ENCODE results near the gene ATXN1. TPM values are rescaled to one million over a fixed set of nuclear protein-coding genes. Genes with fewer than 3 reads are reported as not detected.
"Not testable (repeated sequence)": the region's sequence is repeated elsewhere in the genome, so short reads cannot be mapped to it uniquely, and the experiment has no call there.

The ATXN1 gene
- polyA plus RNA-seq (ENCODE audit: insufficient read length), result 14.7 TPM

- no peak for DNase-seq (ENCODE audit: low read depth)
Observed at GRCh38 chr6:16760516-16761470, at the start of gene ATXN1. ATXN1 (minus strand) TSS chr6:16761460.

DNA sequence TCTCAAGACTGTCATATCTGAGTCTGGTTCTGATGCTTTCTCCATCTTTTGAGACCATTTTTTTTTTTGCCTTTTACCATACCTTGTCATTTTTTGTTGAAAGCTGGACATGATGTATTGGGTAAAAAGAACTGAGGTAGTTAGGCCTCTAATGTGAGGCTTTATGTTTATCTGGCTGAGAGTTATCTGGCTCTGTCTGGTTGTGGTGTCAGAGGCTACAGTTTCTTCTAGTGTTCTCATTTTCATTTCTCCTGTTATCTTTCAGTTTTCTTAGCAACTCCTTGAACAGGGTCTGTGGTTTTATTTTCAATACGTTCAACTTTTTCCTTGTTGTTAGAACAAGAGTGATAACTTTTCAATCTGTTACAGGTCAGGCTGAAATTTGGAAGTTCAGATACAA lies 49.2 kb upstream of the ATXN1 start:
- DNase-seq (ENCODE audit: low read depth), result no peak

GRCh38 chr6:16809753-16810358 lies 48.6 kb upstream of the ATXN1 start:
- DNase-seq (ENCODE audit: low read depth), result no peak

DNA sequence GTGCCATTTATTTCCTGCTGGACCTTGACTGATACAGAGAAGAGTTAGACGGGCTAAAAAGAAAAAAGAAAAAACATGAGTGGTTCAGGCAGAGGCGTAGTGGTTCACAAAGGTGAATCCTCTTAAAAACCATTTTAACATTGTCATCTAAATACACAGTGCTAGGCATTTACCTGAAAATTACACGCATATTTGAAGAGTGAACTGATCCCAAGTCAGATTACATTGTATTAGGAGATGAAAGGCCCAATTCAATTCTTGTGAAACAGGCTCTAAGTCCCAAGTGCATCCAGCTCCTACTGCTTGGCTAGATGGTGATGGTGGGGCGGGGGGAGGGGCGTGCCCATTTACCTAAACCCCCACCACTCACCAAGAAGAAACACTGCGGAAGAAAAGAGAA lies 46.7 kb upstream of the ATXN1 start:
- no peak for DNase-seq (ENCODE audit: low read depth)

DNA sequence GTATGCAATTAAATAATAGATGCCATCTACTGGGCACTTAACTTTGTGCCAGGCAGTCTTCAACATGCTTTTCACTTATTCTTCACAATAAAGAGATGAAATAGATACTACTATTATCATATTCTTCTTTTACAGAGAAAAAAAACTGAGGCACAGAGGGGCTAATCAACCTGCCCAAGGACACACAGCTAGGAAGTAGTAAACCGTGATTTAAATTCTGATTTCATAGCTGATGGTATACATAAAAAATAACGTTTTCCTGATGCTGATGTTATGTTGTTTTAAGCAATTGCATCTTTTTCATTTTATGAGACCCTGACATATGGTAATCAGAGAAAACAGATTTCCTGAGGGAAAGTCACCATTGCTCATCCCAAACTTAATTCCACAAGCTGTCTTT lies 45.1 kb upstream of the ATXN1 start:
- DNase-seq (ENCODE audit: low read depth), result no peak

DNA sequence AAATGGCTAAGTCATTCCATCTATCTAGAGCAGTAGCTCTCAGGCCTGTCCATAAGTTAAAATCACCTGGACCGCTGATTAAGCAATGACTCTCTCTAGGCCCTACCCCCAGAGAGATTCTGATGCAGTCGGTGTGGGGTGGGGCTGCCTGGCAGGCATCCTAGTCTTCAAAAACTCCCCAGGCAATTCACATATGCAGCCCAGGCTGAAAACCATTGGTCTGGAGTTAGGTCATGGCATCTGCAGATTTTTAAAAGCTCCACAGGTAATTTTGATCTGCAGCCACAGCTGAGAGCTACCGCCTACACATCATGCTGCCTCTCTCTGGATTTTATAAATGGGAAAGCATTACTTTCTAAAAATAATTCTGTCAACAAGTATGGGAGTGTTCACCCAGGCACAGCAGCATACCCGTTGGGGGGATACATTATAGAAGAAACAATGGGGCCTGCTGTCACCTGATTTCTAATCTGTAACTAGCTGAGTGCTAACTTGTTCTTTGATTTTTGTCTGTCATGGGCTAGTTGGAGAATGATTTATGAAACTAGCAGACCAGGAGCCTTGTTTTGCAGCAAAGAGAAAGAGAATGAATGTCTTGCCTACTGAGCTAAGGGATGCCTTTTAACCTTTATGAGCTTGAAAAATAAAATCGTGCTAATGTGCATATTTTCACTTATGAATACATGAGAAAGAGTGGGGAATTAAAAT lies 44.1 kb upstream of the ATXN1 start:
- DNase-seq (ENCODE audit: low read depth), result no peak

GRCh38 chr6:16804546-16805242 lies 43.4 kb upstream of the ATXN1 start:
- DNase-seq (ENCODE audit: low read depth), result no peak

DNA sequence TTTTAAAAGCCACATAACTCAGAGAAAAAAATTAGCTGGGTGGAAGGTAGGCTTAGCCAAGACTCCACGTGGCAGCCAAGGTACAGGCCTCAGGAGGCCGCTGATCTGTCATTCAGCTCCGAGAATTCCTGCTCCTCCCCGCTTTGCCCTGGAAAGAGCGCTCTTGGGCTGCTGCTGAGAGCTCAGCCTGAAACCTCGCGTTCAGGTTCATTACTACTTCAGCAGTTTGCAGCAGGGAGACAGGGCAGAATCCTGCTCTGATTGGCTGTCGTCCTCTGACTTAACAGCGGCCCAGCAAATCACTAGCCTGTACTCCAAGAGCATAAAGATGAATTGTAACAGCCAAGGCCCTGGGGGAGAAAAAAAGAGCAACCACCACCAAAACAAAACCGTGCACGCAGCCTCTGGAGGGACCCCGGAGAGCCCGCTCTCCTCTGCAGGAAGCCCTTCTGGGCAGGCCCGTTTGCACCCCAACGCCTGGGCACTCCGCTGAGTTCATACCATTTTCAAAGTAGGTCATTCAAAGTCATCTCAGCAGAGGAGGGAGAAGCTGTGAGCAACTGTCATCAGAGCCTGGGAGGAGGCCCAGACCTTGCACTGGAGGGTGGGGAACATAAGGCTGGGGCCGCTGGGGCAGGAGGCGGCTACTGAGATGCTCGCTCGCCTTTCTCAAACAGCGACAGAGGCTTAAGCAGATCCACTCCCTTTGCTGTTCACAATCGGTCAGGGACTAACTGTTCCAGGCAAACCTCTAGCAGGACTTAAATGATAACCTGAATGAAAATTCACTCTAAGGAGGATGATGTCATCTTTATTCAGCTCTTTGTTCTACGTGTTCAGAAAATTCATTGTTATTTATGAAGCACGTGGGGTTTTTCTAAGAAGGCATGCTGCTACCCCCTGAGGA lies 42.3 kb upstream of the ATXN1 start:
- peak; percentile 85 for DNase-seq (ENCODE audit: low read depth)

GRCh38 chr6:16802071-16802470 lies 40.8 kb upstream of the ATXN1 start:
- no peak for DNase-seq (ENCODE audit: low read depth)

DNA sequence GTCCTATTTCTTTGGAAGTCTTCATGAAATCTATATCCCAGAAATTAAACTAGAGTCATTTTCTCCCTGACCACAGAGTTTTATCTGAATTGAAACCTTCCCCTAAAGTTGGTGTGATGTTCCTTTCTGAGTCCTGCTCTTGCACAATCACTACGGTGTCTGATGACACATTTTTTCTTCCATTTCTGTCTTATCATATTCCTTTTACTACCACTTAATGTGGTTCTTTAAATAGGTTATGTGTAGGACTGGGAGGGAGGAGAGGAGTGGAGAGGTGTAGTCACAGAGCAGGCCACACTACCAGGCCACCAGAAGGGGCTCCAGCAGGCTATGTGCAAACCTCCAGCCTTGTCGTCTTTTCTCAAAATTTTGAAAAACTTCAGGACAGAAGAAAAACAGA lies 39.7 kb upstream of the ATXN1 start:
- no peak for DNase-seq (ENCODE audit: low read depth)

GRCh38 chr6:16800341-16800740 lies 39.1 kb upstream of the ATXN1 start:
- DNase-seq (ENCODE audit: low read depth), result no peak

DNA sequence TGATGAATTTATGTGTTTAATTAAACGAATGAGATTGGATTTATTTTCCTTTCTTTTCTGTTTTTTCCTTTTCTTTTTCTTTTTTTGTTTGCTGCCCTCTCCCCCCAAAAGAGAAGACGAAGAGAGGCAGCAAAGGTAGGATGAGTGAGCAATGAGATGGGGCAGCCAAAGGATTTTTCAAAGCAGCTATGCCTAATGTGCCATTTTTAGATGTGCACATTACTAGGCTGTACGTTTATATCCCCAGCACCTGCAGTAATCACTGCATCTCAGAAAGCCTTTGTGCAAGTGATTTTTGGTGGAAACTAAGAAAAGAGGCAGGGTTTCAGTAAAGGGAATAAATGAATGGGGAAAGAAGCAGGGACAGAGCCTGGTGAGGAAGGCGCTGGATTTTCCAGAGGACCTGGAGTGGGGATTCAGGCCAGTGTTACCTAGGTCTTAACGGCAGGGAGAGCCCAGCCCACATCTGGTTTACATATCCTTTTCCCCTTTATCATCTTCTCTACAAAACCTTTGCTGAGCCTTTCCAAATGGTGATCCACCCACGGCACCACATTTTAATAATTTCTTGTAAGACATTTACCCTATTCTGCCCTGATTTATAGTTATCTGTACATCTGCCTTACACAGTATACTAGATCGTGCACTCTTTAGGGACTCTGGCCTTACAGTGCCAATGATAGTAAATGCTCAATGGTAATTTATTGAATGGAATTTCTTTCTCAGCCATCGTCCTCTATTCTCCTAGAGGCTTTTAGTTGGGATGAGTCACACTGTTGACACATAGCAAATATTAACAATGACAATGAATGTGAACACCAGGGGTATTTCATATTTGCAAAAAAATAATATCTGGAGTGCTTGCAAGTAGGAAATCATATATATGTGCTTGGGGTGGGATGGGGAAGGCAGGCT lies 38.3 kb upstream of the ATXN1 start:
- no peak for DNase-seq (ENCODE audit: low read depth)

GRCh38 chr6:16793828-16794412 lies 32.7 kb upstream of the ATXN1 start:
- DNase-seq (ENCODE audit: low read depth), result no peak

DNA sequence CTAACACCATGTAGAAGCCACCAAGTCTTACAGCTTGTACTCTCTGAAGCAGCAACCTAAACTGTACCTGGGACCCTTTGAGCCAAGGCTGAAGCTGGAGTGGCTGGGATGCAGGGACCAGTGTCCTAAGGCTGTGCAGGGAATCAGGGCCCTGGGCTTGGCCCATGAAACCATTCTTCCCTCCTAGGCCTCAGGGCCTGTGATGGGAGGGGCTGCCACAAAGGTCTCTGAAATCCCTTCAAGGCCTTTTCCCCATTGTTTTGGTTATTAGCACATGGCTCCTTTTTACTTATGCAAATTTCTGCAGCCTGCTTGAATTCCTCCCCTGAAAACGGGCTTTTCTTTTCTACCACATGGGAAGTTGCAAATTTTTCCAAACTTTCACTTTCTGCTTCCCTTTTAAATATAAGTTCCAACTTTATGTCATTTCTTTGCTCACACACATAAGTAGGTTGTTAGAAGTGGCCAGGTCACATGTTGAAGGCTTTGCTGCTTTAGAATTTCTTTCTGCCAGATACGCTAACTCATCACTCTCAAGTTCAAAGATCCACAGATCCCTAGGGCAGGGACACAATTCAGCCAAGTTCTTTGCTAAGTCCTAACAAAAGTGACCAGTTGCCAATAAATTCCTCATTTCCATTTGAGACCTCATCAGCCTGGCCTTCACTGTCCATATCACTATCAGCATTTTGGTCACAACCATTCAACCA lies 28.2 kb upstream of the ATXN1 start:
- no peak for DNase-seq (ENCODE audit: low read depth)

- no peak for DNase-seq (ENCODE audit: low read depth)
Observed at GRCh38 chr6:16787128-16787682, 25.9 kb upstream of the ATXN1 start.

- no peak for DNase-seq (ENCODE audit: low read depth)
Observed at GRCh38 chr6:16785496-16785895, 24.2 kb upstream of the ATXN1 start.

- not testable (repeated sequence) for DNase-seq (ENCODE audit: low read depth)
Observed at GRCh38 chr6:16784957-16785356, 23.7 kb upstream of the ATXN1 start.

GRCh38 chr6:16783952-16784565 lies 22.8 kb upstream of the ATXN1 start:
- DNase-seq (ENCODE audit: low read depth), result no peak
